SK-N-SH (cell line): ENCODE data around the gene BEST2.

Experiments
- CHD2 ChIP-seq: fragments of 150-350 bp; IDR thresholded peaks from 2 replicates; pipeline ENCODE4 v1.6.1; 2018; ENCODE audit warnings: low read length; ENCODE audit not compliant: partially characterized antibody
- EZH2phosphoT487 ChIP-seq: fragments of 200-600 bp; sonication (generic); IDR thresholded peaks from 2 replicates; pipeline ENCODE4 v1.6.1; 2017; ENCODE audit warnings: low read depth, mixed run types, mild to moderate bottlenecking, antibody characterized with exemption, moderate library complexity, borderline replicate concordance
- JUND ChIP-seq: IDR thresholded peaks from 2 replicates; pipeline ENCODE4 v1.4.0; 2012
- NFIC ChIP-seq: IDR thresholded peaks from 2 replicates; pipeline ENCODE4 v1.4.0; 2012; ENCODE audit warnings: borderline replicate concordance
- POLR2AphosphoS5 ChIP-seq: IDR thresholded peaks from 2 replicates; pipeline ENCODE4 v1.6.1; 2012; ENCODE audit warnings: low read depth, low read length
- RAD21 ChIP-seq: IDR thresholded peaks from 2 replicates; pipeline ENCODE4 v1.6.1; 2012; ENCODE audit warnings: mild to moderate bottlenecking, low read length
- SMC3 ChIP-seq: IDR thresholded peaks from 2 replicates; pipeline ENCODE4 v1.6.1; 2012; ENCODE audit warnings: low read depth, low read length, improper control_type of control experiment
- YY1 ChIP-seq: IDR thresholded peaks from 2 replicates; pipeline ENCODE4 v1.4.0; 2012; ENCODE audit warnings: low read depth, mild to moderate bottlenecking
- TF ChIP-seq, protein P1 (sequence below): IDR thresholded peaks from 2 replicates; pipeline ENCODE4 v1.6.1; 2012; ENCODE audit warnings: mild to moderate bottlenecking, low read depth, low read length, moderate library complexity
- TF ChIP-seq, protein P2 (sequence below): fragments of 200-600 bp; sonication (generic); IDR thresholded peaks from 2 replicates; pipeline ENCODE4 v1.6.1; 2017; ENCODE audit warnings: antibody characterized with exemption, mild to moderate bottlenecking, moderate library complexity
- TF ChIP-seq, protein P3 (sequence below): IDR thresholded peaks from 2 replicates; pipeline ENCODE4; 2012
- TF ChIP-seq, protein P4 (sequence below): fragments of 150-350 bp; IDR thresholded peaks from 2 replicates; pipeline ENCODE4 v1.6.1; 2017; ENCODE audit warnings: antibody characterized with exemption, low read length, low read depth, borderline replicate concordance
- TF ChIP-seq, protein P5 (sequence below): IDR thresholded peaks from 2 replicates; pipeline ENCODE4 v1.4.0; 2012; ENCODE audit warnings: low read depth, borderline replicate concordance

DNA sequence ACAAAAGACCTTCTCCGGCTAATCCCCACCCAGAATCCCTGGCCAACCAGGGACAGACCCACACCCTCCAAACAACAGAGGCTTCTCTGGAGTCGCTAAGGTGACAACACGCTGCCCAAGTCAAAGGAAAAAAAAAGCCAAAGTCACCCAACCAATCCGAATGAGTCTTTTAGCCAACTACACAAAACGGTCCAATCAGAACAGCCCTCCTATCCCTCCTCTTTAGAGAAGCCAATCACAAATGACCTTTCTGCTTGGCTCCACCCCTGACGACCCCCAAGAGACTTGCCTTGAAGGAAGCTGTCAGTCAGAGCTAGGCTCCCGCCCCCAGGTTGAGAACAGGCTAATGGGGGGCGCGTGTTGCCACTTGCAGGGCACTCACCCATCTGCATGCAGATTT, 48.5 kb upstream of the BEST2 start:
- no peak for TF ChIP-seq NFIC
- TF ChIP-seq, protein P1, sequence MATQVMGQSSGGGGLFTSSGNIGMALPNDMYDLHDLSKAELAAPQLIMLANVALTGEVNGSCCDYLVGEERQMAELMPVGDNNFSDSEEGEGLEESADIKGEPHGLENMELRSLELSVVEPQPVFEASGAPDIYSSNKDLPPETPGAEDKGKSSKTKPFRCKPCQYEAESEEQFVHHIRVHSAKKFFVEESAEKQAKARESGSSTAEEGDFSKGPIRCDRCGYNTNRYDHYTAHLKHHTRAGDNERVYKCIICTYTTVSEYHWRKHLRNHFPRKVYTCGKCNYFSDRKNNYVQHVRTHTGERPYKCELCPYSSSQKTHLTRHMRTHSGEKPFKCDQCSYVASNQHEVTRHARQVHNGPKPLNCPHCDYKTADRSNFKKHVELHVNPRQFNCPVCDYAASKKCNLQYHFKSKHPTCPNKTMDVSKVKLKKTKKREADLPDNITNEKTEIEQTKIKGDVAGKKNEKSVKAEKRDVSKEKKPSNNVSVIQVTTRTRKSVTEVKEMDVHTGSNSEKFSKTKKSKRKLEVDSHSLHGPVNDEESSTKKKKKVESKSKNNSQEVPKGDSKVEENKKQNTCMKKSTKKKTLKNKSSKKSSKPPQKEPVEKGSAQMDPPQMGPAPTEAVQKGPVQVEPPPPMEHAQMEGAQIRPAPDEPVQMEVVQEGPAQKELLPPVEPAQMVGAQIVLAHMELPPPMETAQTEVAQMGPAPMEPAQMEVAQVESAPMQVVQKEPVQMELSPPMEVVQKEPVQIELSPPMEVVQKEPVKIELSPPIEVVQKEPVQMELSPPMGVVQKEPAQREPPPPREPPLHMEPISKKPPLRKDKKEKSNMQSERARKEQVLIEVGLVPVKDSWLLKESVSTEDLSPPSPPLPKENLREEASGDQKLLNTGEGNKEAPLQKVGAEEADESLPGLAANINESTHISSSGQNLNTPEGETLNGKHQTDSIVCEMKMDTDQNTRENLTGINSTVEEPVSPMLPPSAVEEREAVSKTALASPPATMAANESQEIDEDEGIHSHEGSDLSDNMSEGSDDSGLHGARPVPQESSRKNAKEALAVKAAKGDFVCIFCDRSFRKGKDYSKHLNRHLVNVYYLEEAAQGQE = no peak
- no peak for TF ChIP-seq RAD21
- TF ChIP-seq, protein P2, sequence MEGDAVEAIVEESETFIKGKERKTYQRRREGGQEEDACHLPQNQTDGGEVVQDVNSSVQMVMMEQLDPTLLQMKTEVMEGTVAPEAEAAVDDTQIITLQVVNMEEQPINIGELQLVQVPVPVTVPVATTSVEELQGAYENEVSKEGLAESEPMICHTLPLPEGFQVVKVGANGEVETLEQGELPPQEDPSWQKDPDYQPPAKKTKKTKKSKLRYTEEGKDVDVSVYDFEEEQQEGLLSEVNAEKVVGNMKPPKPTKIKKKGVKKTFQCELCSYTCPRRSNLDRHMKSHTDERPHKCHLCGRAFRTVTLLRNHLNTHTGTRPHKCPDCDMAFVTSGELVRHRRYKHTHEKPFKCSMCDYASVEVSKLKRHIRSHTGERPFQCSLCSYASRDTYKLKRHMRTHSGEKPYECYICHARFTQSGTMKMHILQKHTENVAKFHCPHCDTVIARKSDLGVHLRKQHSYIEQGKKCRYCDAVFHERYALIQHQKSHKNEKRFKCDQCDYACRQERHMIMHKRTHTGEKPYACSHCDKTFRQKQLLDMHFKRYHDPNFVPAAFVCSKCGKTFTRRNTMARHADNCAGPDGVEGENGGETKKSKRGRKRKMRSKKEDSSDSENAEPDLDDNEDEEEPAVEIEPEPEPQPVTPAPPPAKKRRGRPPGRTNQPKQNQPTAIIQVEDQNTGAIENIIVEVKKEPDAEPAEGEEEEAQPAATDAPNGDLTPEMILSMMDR = no peak
- no peak for TF ChIP-seq EZH2phosphoT487
- TF ChIP-seq POLR2AphosphoS5 = no peak
- TF ChIP-seq, protein P3, sequence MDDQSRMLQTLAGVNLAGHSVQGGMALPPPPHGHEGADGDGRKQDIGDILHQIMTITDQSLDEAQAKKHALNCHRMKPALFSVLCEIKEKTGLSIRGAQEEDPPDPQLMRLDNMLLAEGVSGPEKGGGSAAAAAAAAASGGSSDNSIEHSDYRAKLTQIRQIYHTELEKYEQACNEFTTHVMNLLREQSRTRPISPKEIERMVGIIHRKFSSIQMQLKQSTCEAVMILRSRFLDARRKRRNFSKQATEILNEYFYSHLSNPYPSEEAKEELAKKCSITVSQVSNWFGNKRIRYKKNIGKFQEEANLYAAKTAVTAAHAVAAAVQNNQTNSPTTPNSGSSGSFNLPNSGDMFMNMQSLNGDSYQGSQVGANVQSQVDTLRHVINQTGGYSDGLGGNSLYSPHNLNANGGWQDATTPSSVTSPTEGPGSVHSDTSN = peak; percentile 63
- TF ChIP-seq, protein P4, sequence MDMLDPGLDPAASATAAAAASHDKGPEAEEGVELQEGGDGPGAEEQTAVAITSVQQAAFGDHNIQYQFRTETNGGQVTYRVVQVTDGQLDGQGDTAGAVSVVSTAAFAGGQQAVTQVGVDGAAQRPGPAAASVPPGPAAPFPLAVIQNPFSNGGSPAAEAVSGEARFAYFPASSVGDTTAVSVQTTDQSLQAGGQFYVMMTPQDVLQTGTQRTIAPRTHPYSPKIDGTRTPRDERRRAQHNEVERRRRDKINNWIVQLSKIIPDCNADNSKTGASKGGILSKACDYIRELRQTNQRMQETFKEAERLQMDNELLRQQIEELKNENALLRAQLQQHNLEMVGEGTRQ = no peak
- no peak for TF ChIP-seq SMC3
- TF ChIP-seq CHD2 = no peak
- TF ChIP-seq YY1 = no peak
- TF ChIP-seq, protein P5, sequence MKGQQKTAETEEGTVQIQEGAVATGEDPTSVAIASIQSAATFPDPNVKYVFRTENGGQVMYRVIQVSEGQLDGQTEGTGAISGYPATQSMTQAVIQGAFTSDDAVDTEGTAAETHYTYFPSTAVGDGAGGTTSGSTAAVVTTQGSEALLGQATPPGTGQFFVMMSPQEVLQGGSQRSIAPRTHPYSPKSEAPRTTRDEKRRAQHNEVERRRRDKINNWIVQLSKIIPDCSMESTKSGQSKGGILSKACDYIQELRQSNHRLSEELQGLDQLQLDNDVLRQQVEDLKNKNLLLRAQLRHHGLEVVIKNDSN = no peak
- TF ChIP-seq JUND = no peak
